Measurements from ENCODE around the gene FAM222A. TPM values are rescaled to one million over a fixed set of nuclear protein-coding genes. Genes with fewer than 3 reads are reported as not detected.

FAM222A gene
- total RNA-seq, 2 donors from 2014 or later: 0.68 to 2.9 TPM

DNA sequence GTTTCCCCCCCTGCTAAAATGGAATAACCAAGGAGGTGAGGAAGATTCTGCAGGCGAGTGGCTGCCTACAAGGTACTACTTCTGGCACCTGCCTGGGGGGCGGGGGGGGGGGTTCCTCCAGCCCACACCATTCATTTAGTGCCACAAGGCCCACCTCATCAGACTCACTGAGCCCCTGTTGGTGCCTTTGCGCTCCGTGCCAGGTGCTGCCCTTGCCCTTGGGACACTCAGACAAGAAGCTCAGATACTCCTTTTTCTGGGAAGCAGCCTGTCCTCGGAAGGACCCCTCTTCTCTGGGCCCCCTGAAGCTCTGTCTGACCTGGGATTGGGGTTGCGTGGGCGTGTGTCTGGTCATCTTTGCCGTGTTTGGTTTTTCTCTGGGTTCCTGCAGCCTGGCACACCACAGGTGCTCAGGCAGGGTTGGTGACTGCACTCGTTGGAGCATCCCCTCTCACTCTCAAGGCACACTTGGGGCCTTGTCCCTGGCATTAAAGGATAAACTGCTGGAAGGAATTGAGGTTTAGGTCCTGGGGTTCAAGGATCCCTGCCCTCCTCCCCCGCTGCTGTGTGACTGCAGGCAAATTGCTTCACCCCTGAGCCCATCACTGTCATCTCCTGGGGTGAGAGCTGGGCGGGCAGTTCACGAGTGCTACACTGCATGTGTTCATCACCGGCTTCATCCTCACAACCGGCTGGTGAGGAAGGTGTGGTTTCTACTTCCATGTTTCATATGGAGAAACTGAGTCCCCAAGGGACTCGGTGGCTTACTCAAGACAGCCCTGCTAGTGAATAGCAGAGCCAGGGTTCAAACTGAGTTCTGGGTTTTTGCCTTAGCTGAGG is 16.9 kb downstream of the FAM222A start:
- Histone ChIP-seq H3K4me3 (no peak overlapping the region), H3K9me3 (no peaks in the 10 kb centered on the region), H3K36me3 (no peaks in the 10 kb centered on the region), H3K4me1 (ENCODE audit: control insufficient read depth in 1 of 2, low read depth in 2 of 2) (no peaks in the 10 kb centered on the region), H3K27me3 (replicated peaks; ENCODE audit: insufficient read depth) (no peaks in the 10 kb centered on the region), H3K27ac (no peak overlapping the region)
- DNase-seq (ENCODE audit: low spot score) (no peak), ATAC-seq (ENCODE audit: insufficient number of reproducible peaks, low FRiP score, low read depth) (no peak)
- TF ChIP-seq, protein P1, sequence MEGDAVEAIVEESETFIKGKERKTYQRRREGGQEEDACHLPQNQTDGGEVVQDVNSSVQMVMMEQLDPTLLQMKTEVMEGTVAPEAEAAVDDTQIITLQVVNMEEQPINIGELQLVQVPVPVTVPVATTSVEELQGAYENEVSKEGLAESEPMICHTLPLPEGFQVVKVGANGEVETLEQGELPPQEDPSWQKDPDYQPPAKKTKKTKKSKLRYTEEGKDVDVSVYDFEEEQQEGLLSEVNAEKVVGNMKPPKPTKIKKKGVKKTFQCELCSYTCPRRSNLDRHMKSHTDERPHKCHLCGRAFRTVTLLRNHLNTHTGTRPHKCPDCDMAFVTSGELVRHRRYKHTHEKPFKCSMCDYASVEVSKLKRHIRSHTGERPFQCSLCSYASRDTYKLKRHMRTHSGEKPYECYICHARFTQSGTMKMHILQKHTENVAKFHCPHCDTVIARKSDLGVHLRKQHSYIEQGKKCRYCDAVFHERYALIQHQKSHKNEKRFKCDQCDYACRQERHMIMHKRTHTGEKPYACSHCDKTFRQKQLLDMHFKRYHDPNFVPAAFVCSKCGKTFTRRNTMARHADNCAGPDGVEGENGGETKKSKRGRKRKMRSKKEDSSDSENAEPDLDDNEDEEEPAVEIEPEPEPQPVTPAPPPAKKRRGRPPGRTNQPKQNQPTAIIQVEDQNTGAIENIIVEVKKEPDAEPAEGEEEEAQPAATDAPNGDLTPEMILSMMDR (IDR thresholded peaks at IDR 0.05): no peak

DNA sequence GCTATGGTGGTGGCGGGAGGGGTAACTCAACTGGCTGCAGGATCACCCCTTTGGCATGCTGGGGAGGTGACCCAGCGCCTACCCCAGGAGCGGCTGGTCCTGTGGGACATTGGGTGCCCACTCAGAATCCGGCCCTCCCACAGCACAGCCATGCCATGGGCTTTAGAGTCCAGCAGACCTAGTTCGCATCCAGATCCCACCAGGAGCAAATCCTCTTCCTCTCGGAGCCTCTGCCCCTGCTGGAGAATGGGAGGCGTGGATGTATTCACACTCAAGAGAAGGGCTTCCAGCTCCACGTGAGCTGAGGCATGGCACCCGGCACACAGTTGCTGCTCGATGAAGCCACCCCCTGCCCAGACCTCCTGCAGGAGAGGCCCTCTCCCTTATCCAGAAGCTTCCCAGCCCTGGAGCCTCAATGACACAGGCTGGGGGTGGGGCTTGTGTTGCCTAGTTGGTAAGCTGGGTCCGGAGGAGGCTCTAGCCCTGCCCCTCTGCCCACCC is 17.7 kb downstream of the FAM222A start:
- H3K36me3 ChIP-seq: no peaks in the 10 kb centered on the region
- no peaks in the 10 kb centered on the region for H3K4me1 ChIP-seq (ENCODE audit: control insufficient read depth in 1 of 2, low read depth in 2 of 2)
- no peaks in the 10 kb centered on the region for H3K9me3 ChIP-seq
- no peaks in the 10 kb centered on the region for H3K27me3 ChIP-seq (replicated peaks; ENCODE audit: insufficient read depth)
- no peak for DNase-seq (ENCODE audit: low spot score)
- no peak overlapping the region for H3K27ac ChIP-seq
- TF ChIP-seq, protein P1 (IDR thresholded peaks at IDR 0.05): no peak
- no peak for ATAC-seq (ENCODE audit: insufficient number of reproducible peaks, low FRiP score, low read depth)
- H3K4me3 ChIP-seq: no peak overlapping the region

DNA sequence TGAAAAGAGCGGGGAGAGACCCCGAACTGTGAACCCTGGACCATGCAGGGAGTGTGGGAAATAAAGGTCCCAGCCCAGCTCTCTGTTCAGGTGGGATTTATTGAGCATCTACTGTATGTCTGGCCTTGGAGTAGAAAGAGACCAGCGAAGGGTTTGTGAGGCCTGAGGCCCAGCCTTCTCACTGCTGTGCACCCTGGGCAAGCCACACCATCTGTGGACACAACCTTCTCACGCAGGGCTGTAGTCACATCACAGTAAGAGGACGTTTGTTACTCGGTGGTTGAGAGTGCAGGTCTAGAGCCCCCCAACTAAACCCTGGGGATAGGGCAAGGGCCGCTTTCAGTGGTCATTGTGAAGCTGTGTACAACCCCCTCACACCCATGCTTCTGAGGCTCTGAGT is 18.2 kb downstream of the FAM222A start:
- no peaks in the 10 kb centered on the region for H3K36me3 ChIP-seq
- DNase-seq (ENCODE audit: low spot score) (no peak), ATAC-seq (ENCODE audit: insufficient number of reproducible peaks, low FRiP score, low read depth) (no peak)
- H3K9me3 ChIP-seq: no peaks in the 10 kb centered on the region
- H3K4me1 ChIP-seq (ENCODE audit: control insufficient read depth in 1 of 2, low read depth in 2 of 2): no peaks in the 10 kb centered on the region
- TF ChIP-seq, protein P1 (IDR thresholded peaks at IDR 0.05): no peak
- H3K27ac ChIP-seq: no peak overlapping the region
- no peak overlapping the region for H3K4me3 ChIP-seq
- H3K27me3 ChIP-seq (replicated peaks; ENCODE audit: insufficient read depth): no peaks in the 10 kb centered on the region

DNA sequence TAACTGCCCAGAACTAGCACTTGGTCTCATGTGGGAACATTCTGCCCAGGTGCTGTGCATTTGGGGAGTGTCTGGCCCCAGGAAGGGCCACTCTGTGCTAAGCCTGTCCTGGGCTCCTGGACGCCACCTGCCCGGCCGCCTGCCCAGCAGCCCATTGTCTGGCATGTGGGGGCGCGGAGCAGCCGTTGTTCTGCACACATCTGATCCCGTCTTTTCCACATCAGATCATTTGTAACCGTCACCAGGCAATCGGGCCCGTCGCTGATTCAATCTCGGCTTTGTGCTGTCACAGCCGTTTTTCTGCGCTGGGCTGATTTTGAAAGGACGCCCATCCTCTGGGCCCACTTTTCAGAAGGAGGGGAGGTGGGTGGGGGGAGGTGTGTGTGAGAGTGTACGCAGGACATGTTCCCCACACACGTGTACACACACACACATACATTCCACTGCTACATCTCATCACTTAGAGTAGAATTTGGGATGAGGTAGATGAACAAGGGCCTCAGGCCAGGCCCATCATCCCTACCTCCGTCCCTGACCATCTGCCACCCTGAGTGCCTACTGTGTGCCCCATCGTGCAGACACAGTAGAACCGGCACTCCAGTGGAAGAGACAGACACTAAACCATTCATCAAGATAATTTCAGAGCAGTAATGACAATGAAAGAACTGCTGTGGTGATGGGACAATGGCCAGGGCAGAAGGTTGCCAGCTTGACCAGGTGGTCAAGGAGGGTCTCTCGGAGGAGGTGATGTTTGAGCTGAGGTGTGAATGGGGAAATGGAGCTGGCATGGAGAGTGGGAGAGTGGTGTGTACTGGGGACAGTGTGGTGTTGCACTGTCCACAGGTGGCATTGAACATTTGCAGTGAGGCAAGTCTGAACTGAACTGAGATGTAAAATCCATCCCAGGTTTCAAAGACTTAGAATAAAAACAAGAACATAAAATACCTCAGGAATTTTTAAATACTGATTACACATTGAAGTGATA is 19.0 kb downstream of the FAM222A start:
- H3K27ac ChIP-seq: no peak overlapping the region
- no peaks in the 10 kb centered on the region for H3K36me3 ChIP-seq
- no peaks in the 10 kb centered on the region for H3K4me1 ChIP-seq (ENCODE audit: control insufficient read depth in 1 of 2, low read depth in 2 of 2)
- DNase-seq (ENCODE audit: low spot score) (no peak), ATAC-seq (ENCODE audit: insufficient number of reproducible peaks, low FRiP score, low read depth) (no peak)
- no peaks in the 10 kb centered on the region for H3K9me3 ChIP-seq
- peaks cover 4% of the 10 kb centered on the region for H3K27me3 ChIP-seq (replicated peaks; ENCODE audit: insufficient read depth)
- no peak overlapping the region for H3K4me3 ChIP-seq
- TF ChIP-seq, protein P1 (IDR thresholded peaks at IDR 0.05): no peak

Data from thoracic aorta (tissue), 2 donors.